Measurements from ENCODE around the gene C4orf36. TPM values are rescaled to one million over a fixed set of nuclear protein-coding genes. Genes with fewer than 3 reads are reported as not detected.

Gene C4orf36
- total RNA-seq, 4 donors from 2014 or later = 0.48 to 2.2 (median 1.5) TPM; not detected in 1

GRCh38 chr4:86910820-86911684, 18.8 kb upstream of the C4orf36 start:
- ATAC-seq (ENCODE audit: low FRiP score) (no peak), DNase-seq (ENCODE audit: low spot score) (no peak)
- TF ChIP-seq CTCF (IDR thresholded peaks at IDR 0.05) = no peak

- DNase-seq (ENCODE audit: low spot score) = no peak
These were observed 18.1 kb upstream of the C4orf36 start for GRCh38 chr4:86910369-86910768.

GRCh38 chr4:86909546-86910295, 17.5 kb upstream of the C4orf36 start:
- ATAC-seq (ENCODE audit: low FRiP score) (no peak), DNase-seq (ENCODE audit: low spot score) (no peak)
- no peak for TF ChIP-seq CTCF (IDR thresholded peaks at IDR 0.05)

More at GRCh38 chr4:86910369-86910768, 18.1 kb upstream of the C4orf36 start:
- no peak for ATAC-seq (ENCODE audit: low FRiP score)
- TF ChIP-seq CTCF (IDR thresholded peaks at IDR 0.05) = no peak

- TF ChIP-seq CTCF (IDR thresholded peaks at IDR 0.05) = no peak
- ATAC-seq (ENCODE audit: low FRiP score) (no peak), DNase-seq (ENCODE audit: low spot score) (no peak)
These were observed 16.0 kb upstream of the C4orf36 start for GRCh38 chr4:86908251-86908657.

- TF ChIP-seq CTCF (IDR thresholded peaks at IDR 0.05) = no peak
- DNase-seq (ENCODE audit: low spot score) = no peak
- ATAC-seq (ENCODE audit: low FRiP score) = no peak
These were observed 9.6 kb upstream of the C4orf36 start for GRCh38 chr4:86901864-86902263.

- TF ChIP-seq CTCF (IDR thresholded peaks at IDR 0.05) = no peak
- DNase-seq (ENCODE audit: low spot score) (no peak), ATAC-seq (ENCODE audit: low FRiP score) (no peak)
These were observed 6.3 kb upstream of the C4orf36 start for GRCh38 chr4:86898562-86898961.
